Thyroid gland (tissue), 4 donors: ENCODE results near the gene ZNF280B.

ENCODE experiments used
- POLR2A ChIP-seq, 2 donors: fragments of 450-650 bp; IDR thresholded peaks; one replicate each; pipeline ENCODE4 v1.6.1; 2017; ENCODE audit warnings: antibody characterized with exemption in 2 of 2, mild to moderate bottlenecking in 2 of 2, moderate library complexity in 1 of 2
- TF ChIP-seq, protein P1 (sequence below), 6 experiments: fragments of 200-600 bp in 3 of 6; fragments of 450-650 bp in 3 of 6; sonication (generic) in 3 of 6; IDR thresholded peaks; one replicate each; pipeline ENCODE4 v1.5.1; 2016 to 2019; ENCODE audit warnings: antibody characterized with exemption in 6 of 6, mild to moderate bottlenecking in 2 of 6, inconsistent platforms in 1 of 6, moderate library complexity in 1 of 6

DNA sequence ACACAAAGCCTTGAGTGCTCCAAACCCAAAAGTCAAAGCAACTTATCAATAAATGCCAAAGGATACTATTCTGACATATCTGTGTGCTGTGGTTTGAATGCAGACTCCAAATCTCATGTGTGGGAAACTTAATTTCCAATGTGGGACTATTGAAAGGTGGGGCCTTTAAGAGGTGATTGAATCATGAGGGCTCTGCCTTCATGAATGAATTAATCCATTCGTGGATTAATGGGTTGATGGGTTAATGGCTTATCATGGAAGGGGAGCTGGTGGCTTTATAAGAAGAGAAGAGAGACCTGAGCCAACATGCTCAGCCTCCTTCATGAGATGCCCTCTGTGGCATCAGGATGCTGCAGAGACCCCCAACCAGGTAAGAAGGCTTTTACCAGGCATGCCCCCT lies 28.4 kb upstream of the ZNF280B start:
- TF ChIP-seq, protein P1, sequence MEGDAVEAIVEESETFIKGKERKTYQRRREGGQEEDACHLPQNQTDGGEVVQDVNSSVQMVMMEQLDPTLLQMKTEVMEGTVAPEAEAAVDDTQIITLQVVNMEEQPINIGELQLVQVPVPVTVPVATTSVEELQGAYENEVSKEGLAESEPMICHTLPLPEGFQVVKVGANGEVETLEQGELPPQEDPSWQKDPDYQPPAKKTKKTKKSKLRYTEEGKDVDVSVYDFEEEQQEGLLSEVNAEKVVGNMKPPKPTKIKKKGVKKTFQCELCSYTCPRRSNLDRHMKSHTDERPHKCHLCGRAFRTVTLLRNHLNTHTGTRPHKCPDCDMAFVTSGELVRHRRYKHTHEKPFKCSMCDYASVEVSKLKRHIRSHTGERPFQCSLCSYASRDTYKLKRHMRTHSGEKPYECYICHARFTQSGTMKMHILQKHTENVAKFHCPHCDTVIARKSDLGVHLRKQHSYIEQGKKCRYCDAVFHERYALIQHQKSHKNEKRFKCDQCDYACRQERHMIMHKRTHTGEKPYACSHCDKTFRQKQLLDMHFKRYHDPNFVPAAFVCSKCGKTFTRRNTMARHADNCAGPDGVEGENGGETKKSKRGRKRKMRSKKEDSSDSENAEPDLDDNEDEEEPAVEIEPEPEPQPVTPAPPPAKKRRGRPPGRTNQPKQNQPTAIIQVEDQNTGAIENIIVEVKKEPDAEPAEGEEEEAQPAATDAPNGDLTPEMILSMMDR (IDR thresholded peaks at IDR 0.05) = no peak
- TF ChIP-seq POLR2A (IDR thresholded peaks at IDR 0.05) = no peak
